MM.1S (cell line): Measurements from ENCODE around the gene MAPRE3.

Experiments used
- DNase-seq: peaks from one replicate; pipeline ENCODE4 v3.0.0-alpha.2; 2015
- H2AFZ ChIP-seq: fragments of 300-600 bp; sonication (generic); 2 replicates; pipeline ENCODE4 v1.6.0; 2016; ENCODE audit warnings: antibody characterized with exemption, low read length
- H3F3A ChIP-seq: fragments of 300-600 bp; sonication (generic); 2 replicates; pipeline ENCODE4 v1.6.1; 2016; ENCODE audit warnings: mild to moderate bottlenecking, antibody characterized with exemption, low read length, moderate library complexity, mixed read lengths; ENCODE audit not compliant: insufficient read depth
- H3K27ac ChIP-seq: fragments of 300-600 bp; sonication (generic); 2 replicates; pipeline ENCODE4 v1.5.1; 2016; ENCODE audit warnings: mild to moderate bottlenecking, low read length
- H3K27me3 ChIP-seq: fragments of 300-600 bp; sonication (generic); replicated peaks from 2 replicates; pipeline ENCODE4 v1.6.0; 2016; ENCODE audit warnings: low read length; ENCODE audit not compliant: insufficient read depth
- H3K36me3 ChIP-seq: fragments of 300-600 bp; sonication (generic); replicated peaks from 2 replicates; pipeline ENCODE4 v1.6.1; 2016; ENCODE audit warnings: mild to moderate bottlenecking, low read length, mixed read lengths; ENCODE audit not compliant: insufficient read depth
- H3K4me1 ChIP-seq: fragments of 300-600 bp; sonication (generic); 2 replicates; pipeline ENCODE4 v1.6.1; 2016; ENCODE audit warnings: low read length, mixed read lengths
- H3K4me2 ChIP-seq: fragments of 300-600 bp; sonication (generic); 2 replicates; pipeline ENCODE4 v1.6.0; 2016; ENCODE audit warnings: low read depth, low read length
- H3K4me3 ChIP-seq: fragments of 300-600 bp; sonication (generic); 2 replicates; pipeline ENCODE4 v1.5.1; 2016; ENCODE audit warnings: low read length, mixed read lengths
- H3K79me2 ChIP-seq: fragments of 300-600 bp; sonication (generic); 2 replicates; pipeline ENCODE4 v1.6.1; 2016; ENCODE audit warnings: mixed run types, low read length, mixed read lengths
- H3K9ac ChIP-seq: fragments of 300-600 bp; sonication (generic); 2 replicates; pipeline ENCODE4 v1.6.1; 2016; ENCODE audit warnings: low read length, mixed read lengths
- H3K9me2 ChIP-seq: fragments of 300-600 bp; sonication (generic); replicated peaks from 2 replicates; pipeline ENCODE4 v1.6.1; 2016; ENCODE audit warnings: mild to moderate bottlenecking, low read length, mixed read lengths; ENCODE audit not compliant: insufficient read depth
- H3K9me3 ChIP-seq: fragments of 300-600 bp; sonication (generic); replicated peaks from 2 replicates; pipeline ENCODE4 v1.6.1; 2016; ENCODE audit warnings: mild to moderate bottlenecking, low read length, mixed read lengths; ENCODE audit not compliant: insufficient read depth
- H4K20me1 ChIP-seq: fragments of 300-600 bp; sonication (generic); 2 replicates; pipeline ENCODE4 v1.6.1; 2016; ENCODE audit warnings: mild to moderate bottlenecking, low read length, moderate library complexity, mixed read lengths; ENCODE audit not compliant: insufficient read depth
- CTCF ChIP-seq: fragments of 300-600 bp; sonication (generic); IDR thresholded peaks from 2 replicates; pipeline ENCODE4 v1.5.1; 2016; ENCODE audit warnings: antibody characterized with exemption, low read length, mixed read lengths
- EZH2 ChIP-seq: fragments of 300-600 bp; sonication (generic); optimal IDR thresholded peaks from 2 replicates; pipeline ENCODE3; 2017; ENCODE audit warnings: low read depth, mild to moderate bottlenecking, antibody characterized with exemption, low read length, mixed read lengths
- EZH2phosphoT487 ChIP-seq: fragments of 300-600 bp; sonication (generic); IDR thresholded peaks from 2 replicates; pipeline ENCODE4 v1.6.1; 2018; ENCODE audit warnings: antibody characterized with exemption, low read length

The MAPRE3 gene

GRCh38 chr2:26945991-26946750 lies 24.3 kb upstream of the MAPRE3 start:
- H3K27ac ChIP-seq: no peak overlapping the region
- no peak overlapping the region for H3K4me3 ChIP-seq
- H3F3A ChIP-seq: no peaks in the 10 kb centered on the region
- H2AFZ ChIP-seq: no peak overlapping the region
- H3K4me2 ChIP-seq: no peak overlapping the region
- H4K20me1 ChIP-seq: no peaks in the 10 kb centered on the region
- no peak overlapping the region for H3K9ac ChIP-seq
- peaks cover 63% of the 10 kb centered on the region for H3K27me3 ChIP-seq
- H3K36me3 ChIP-seq: no peaks in the 10 kb centered on the region
- no peaks in the 10 kb centered on the region for H3K79me2 ChIP-seq
- TF ChIP-seq EZH2 (no peak), EZH2phosphoT487 (no peak), CTCF (no peak)
- H3K9me3 ChIP-seq: no peaks in the 10 kb centered on the region
- H3K9me2 ChIP-seq: no peaks in the 10 kb centered on the region
- no peaks in the 10 kb centered on the region; the same call in 1 of the 2 replicates for H3K4me1 ChIP-seq
- no peak for DNase-seq

GRCh38 chr2:26946841-26947784 lies 23.3 kb upstream of the MAPRE3 start:
- no peaks in the 10 kb centered on the region for H3K79me2 ChIP-seq
- H3K9me2 ChIP-seq: no peaks in the 10 kb centered on the region
- DNase-seq: no peak
- no peaks in the 10 kb centered on the region for H3F3A ChIP-seq
- peak overlapping the region; percentile 13; the same call in 1 of the 2 replicates for H3K4me2 ChIP-seq
- H3K27me3 ChIP-seq: peaks cover 66% of the 10 kb centered on the region
- no peak overlapping the region for H3K4me3 ChIP-seq
- no peaks in the 10 kb centered on the region for H3K9me3 ChIP-seq
- H4K20me1 ChIP-seq: no peaks in the 10 kb centered on the region
- H3K4me1 ChIP-seq: no peaks in the 10 kb centered on the region; the same call in 1 of the 2 replicates
- H3K27ac ChIP-seq: no peak overlapping the region
- TF ChIP-seq EZH2: no peak
- no peak for TF ChIP-seq EZH2phosphoT487
- no peak overlapping the region for H3K9ac ChIP-seq
- H3K36me3 ChIP-seq: no peaks in the 10 kb centered on the region
- no peak overlapping the region for H2AFZ ChIP-seq

GRCh38 chr2:26948800-26949199 lies 21.6 kb upstream of the MAPRE3 start:
- TF ChIP-seq CTCF (no peak), EZH2 (no peak), EZH2phosphoT487 (no peak)
- H2AFZ ChIP-seq: no peak overlapping the region
- peaks cover 59% of the 10 kb centered on the region for H3K27me3 ChIP-seq
- H3K36me3 ChIP-seq: no peaks in the 10 kb centered on the region
- H3K4me1 ChIP-seq: no peaks in the 10 kb centered on the region
- no peak overlapping the region for H3K4me3 ChIP-seq
- no peak overlapping the region for H3K27ac ChIP-seq
- no peaks in the 10 kb centered on the region for H3K9me2 ChIP-seq
- no peak overlapping the region for H3K4me2 ChIP-seq
- no peaks in the 10 kb centered on the region for H4K20me1 ChIP-seq
- H3K9me3 ChIP-seq: no peaks in the 10 kb centered on the region
- H3K79me2 ChIP-seq: no peaks in the 10 kb centered on the region
- no peaks in the 10 kb centered on the region for H3F3A ChIP-seq
- no peak for DNase-seq
- no peak overlapping the region for H3K9ac ChIP-seq
